Liver (tissue), 9 donors: ENCODE results near the gene C2CD2. TPM values are rescaled to one million over a fixed set of nuclear protein-coding genes. Genes with fewer than 3 reads are reported as not detected.

Experiments
- DNase-seq: peaks from one replicate; pipeline ENCODE4 v3.0.0-alpha.2; 2017; ENCODE audit warnings: low spot score
- H3K27ac ChIP-seq, 2 donors: one replicate each; pipeline ENCODE4 v1.7.0; 2013; ENCODE audit warnings: inconsistent platforms in 2 of 2, low read length in 2 of 2, control low read depth in 1 of 2, low read depth in 1 of 2, mild to moderate bottlenecking in 1 of 2
- H3K27me3 ChIP-seq, 4 donors: one replicate each; pipeline versions ENCODE4 v1.6.1 to v1.7.0; 2013; ENCODE audit warnings: low read length in 3 of 4, inconsistent platforms in 1 of 4, mild to moderate bottlenecking in 1 of 4, moderate library complexity in 1 of 4; ENCODE audit not compliant: control insufficient read depth in 4 of 4, insufficient read depth in 4 of 4
- H3K36me3 ChIP-seq, 4 donors: one replicate each; pipeline versions ENCODE4 v1.6.1 to v1.7.0; 2013; ENCODE audit warnings: low read length in 3 of 4, mild to moderate bottlenecking in 3 of 4, low read depth in 1 of 4, moderate library complexity in 1 of 4; ENCODE audit not compliant: control insufficient read depth in 4 of 4, insufficient read depth in 3 of 4
- H3K4me1 ChIP-seq, 4 donors: one replicate each; pipeline versions ENCODE4 v1.6.1 to v1.7.0; 2013; ENCODE audit warnings: low read length in 3 of 4, mild to moderate bottlenecking in 3 of 4, moderate library complexity in 1 of 4; ENCODE audit not compliant: control insufficient read depth in 4 of 4, insufficient read depth in 4 of 4
- H3K4me3 ChIP-seq, 3 donors: one replicate each; pipeline versions ENCODE4 v1.6.1 to v1.7.0; 2013; ENCODE audit warnings: low read length in 3 of 3, control low read depth in 1 of 3, low read depth in 1 of 3, mild to moderate bottlenecking in 1 of 3
- H3K9ac ChIP-seq, 2 donors: one replicate each; pipeline ENCODE4 v1.7.0; 2013; ENCODE audit warnings: low read length in 2 of 2, mild to moderate bottlenecking in 2 of 2, moderate library complexity in 2 of 2, control low read depth in 1 of 2, low read depth in 1 of 2
- H3K9me3 ChIP-seq, 4 donors: one replicate each; pipeline versions ENCODE4 v1.6.1 to v1.7.0; 2013; ENCODE audit warnings: low read length in 3 of 4; ENCODE audit not compliant: control insufficient read depth in 4 of 4
- ATF3 ChIP-seq: IDR thresholded peaks from 2 replicates; pipeline ENCODE4 v1.6.1; 2016; ENCODE audit warnings: antibody characterized with exemption
- CTCF ChIP-seq: fragments of 150-350 bp; IDR thresholded peaks from 2 replicates; pipeline ENCODE4 v1.5.1; 2017; ENCODE audit warnings: improper control_type of control experiment, low read depth, low read length; ENCODE audit not compliant: missing input control
- EGR1 ChIP-seq, 2 donors: IDR thresholded peaks; 2 replicates each; pipeline ENCODE4 v1.6.1; 2016 to 2018; ENCODE audit warnings: antibody characterized with exemption in 2 of 2, low read depth in 2 of 2
- FOXA1 ChIP-seq: IDR thresholded peaks from 2 replicates; pipeline ENCODE4 v1.6.1; 2016; ENCODE audit warnings: antibody characterized with exemption
- FOXA2 ChIP-seq: IDR thresholded peaks from 2 replicates; pipeline ENCODE4 v1.6.1; 2016; ENCODE audit warnings: antibody characterized with exemption
- GABPA ChIP-seq, 2 donors: IDR thresholded peaks in 1 of 2; conservative IDR thresholded peaks in 1 of 2; 2 replicates each; pipeline ENCODE4 v1.6.1; 2016; ENCODE audit warnings: antibody characterized with exemption in 2 of 2, mild to moderate bottlenecking in 1 of 2, moderate library complexity in 1 of 2
- HNF4A ChIP-seq, 2 donors: conservative IDR thresholded peaks; 2 replicates each; pipeline ENCODE4 v1.6.1; 2016; ENCODE audit warnings: antibody characterized with exemption in 2 of 2, mild to moderate bottlenecking in 2 of 2
- HNF4G ChIP-seq: IDR thresholded peaks from 2 replicates; pipeline ENCODE4 v1.6.1; 2016; ENCODE audit warnings: antibody characterized with exemption
- JUND ChIP-seq, 2 donors: IDR thresholded peaks; 2 replicates each; pipeline ENCODE4 v1.6.1; 2016; ENCODE audit warnings: antibody characterized with exemption in 2 of 2
- MAX ChIP-seq: IDR thresholded peaks from 2 replicates; pipeline ENCODE4 v1.6.1; 2016; ENCODE audit warnings: antibody characterized with exemption
- NR2F2 ChIP-seq: IDR thresholded peaks from 2 replicates; pipeline ENCODE4 v1.6.1; 2016; ENCODE audit warnings: antibody characterized with exemption
- RAD21 ChIP-seq, 2 donors: IDR thresholded peaks; 2 replicates each; pipeline ENCODE4 v1.6.1; 2016; ENCODE audit warnings: antibody characterized with exemption in 2 of 2, mild to moderate bottlenecking in 2 of 2
- REST ChIP-seq: IDR thresholded peaks from 2 replicates; pipeline ENCODE4 v1.6.1; 2016; ENCODE audit warnings: antibody characterized with exemption, mild to moderate bottlenecking
- RXRA ChIP-seq, 2 donors: IDR thresholded peaks; 2 replicates each; pipeline ENCODE4 v1.6.1; 2017 to 2018; ENCODE audit warnings: antibody characterized with exemption in 2 of 2, mild to moderate bottlenecking in 1 of 2
- SP1 ChIP-seq: IDR thresholded peaks from 2 replicates; pipeline ENCODE4 v1.6.1; 2018; ENCODE audit warnings: antibody characterized with exemption, mild to moderate bottlenecking
- TAF1 ChIP-seq: conservative IDR thresholded peaks from 2 replicates; pipeline ENCODE4 v1.6.1; 2016; ENCODE audit warnings: antibody characterized with exemption, mild to moderate bottlenecking
- YY1 ChIP-seq: IDR thresholded peaks from 2 replicates; pipeline ENCODE4 v1.6.1; 2016; ENCODE audit warnings: antibody characterized with exemption, mild to moderate bottlenecking
- ZBTB33 ChIP-seq: IDR thresholded peaks from 2 replicates; pipeline ENCODE4 v1.6.1; 2016; ENCODE audit warnings: antibody characterized with exemption
- WGBS: extraction: QIAGEN DNeasy Blood & Tissue Kit; methylation state at CpG from one replicate; pipeline ENCODE4 v1.1.7; 2013; 5-methylcytosine and 5-hydroxymethylcytosine counted together
- polyA plus RNA-seq, 2 donors: library from polyadenylated mRNA; stranded (reverse) in 1 of 2; unstranded in 1 of 2; fragments of 200-250 nt in 1 of 2; fragments of >200 nt in 1 of 2; fragmentation: Nextera tagmentation in 1 of 2; extraction: Ambion mirVana in 1 of 2; gene quantifications; one replicate each; pipeline versions ENCODE4 v1.2.1 to v1.2.3, GENCODE V29; 2013 to 2015
- total RNA-seq, 2 donors: library from RNA; depleted of rRNA; stranded (reverse); fragments of >200 nt; gene quantifications; one replicate each; pipeline ENCODE4 v1.2.3, GENCODE V29; 2014
- donor health status: healthy.
- donor health status: healthy.
- donor health status: healthy.
- donor health status: healthy.
- donor health status: healthy.

The C2CD2 gene
- total and polyA plus RNA-seq, 4 donors = 2.9 to 17.9 (median 6.0) TPM

- Histone ChIP-seq H3K27ac (no peak overlapping the region), H3K4me1 (peaks cover 0 to 3% (median 2%) of the 10 kb centered on the region in 4 donors), H3K4me3 (no peak overlapping the region), H3K9ac (no peak overlapping the region), H3K9me3 (no peaks in the 10 kb centered on the region), H3K27me3 (no peaks in the 10 kb centered on the region), H3K36me3 (no peaks in the 10 kb centered on the region)
- TF ChIP-seq ZBTB33 (no peak), TAF1 (no peak), JUND (IDR thresholded peaks at IDR 0.05) (no peak), REST (no peak), GABPA (IDR thresholded peaks at IDR 0.05 in 1 of 2, conservative IDR thresholded peaks at IDR 0.05 in 1 of 2) (no peak), RAD21 (IDR thresholded peaks at IDR 0.05) (no peak), NR2F2 (no peak), RXRA (IDR thresholded peaks at IDR 0.05) (no peak), ATF3 (no peak), FOXA1 (no peak), MAX (no peak), SP1 (no peak), CTCF (no peak), FOXA2 (no peak), EGR1 (IDR thresholded peaks at IDR 0.05; ENCODE audit: low read depth in 2 of 2) (no peak), HNF4A (conservative IDR thresholded peaks at IDR 0.05) (no peak), YY1 (no peak), HNF4G (no peak)
- 90% methylated on average over 16 of the region's 16 CpGs for WGBS
- no peak for DNase-seq
Measured at GRCh38 chr21:41958886-41959563, 5.2 kb upstream of the C2CD2 start.
